PFSK-1 (cell line): Measurements from ENCODE around the gene C1orf21.

Experiments used
- POLR2AphosphoS5 ChIP-seq: IDR thresholded peaks from 2 replicates; pipeline ENCODE4 v1.6.1; 2012; ENCODE audit warnings: low read depth, mild to moderate bottlenecking, control low read depth, low read length, moderate library complexity
- REST ChIP-seq, 2 experiments: IDR thresholded peaks; 2 replicates each; pipeline versions ENCODE4 v1.6.1 to v1.8.0; 2011 to 2012; ENCODE audit warnings: low read depth in 2 of 2, low read length in 2 of 2, control low read depth in 1 of 2, inconsistent platforms in 1 of 2, mild to moderate bottlenecking in 1 of 2, moderate library complexity in 1 of 2; ENCODE audit not compliant: insufficient read depth in 1 of 2
- SIN3A ChIP-seq: IDR thresholded peaks from 2 replicates; pipeline ENCODE4 v1.6.1; 2012; ENCODE audit warnings: mild to moderate bottlenecking, low read length, moderate library complexity, borderline replicate concordance; ENCODE audit not compliant: insufficient read depth
- TAF1 ChIP-seq: IDR thresholded peaks from 2 replicates; pipeline ENCODE4 v1.6.1; 2012; ENCODE audit warnings: low read length, control low read depth, borderline replicate concordance; ENCODE audit not compliant: insufficient read depth

- no peak for TF ChIP-seq POLR2AphosphoS5
- TF ChIP-seq REST (IDR thresholded peaks at IDR 0.05; ENCODE audit: insufficient read depth in 1 of 2, low read depth in 2 of 2, low read length in 2 of 2) = no peak
- no peak for TF ChIP-seq SIN3A
- TF ChIP-seq TAF1 = no peak
Observed at GRCh38 chr1:184503221-184503749, 116.5 kb downstream of the C1orf21 start.
